ENCODE results near the gene PRKAR2B.

GRCh38 chr7:107113866-107114265 lies 69.4 kb downstream of the PRKAR2B start:
- no peak for TF ChIP-seq CTCF (conservative IDR thresholded peaks at IDR 0.05; ENCODE audit: low read depth, low read length)
- no peak for TF ChIP-seq SMC3 (IDR thresholded peaks at IDR 0.05; ENCODE audit: low read depth, low read length)
- no peak for TF ChIP-seq MXI1 (IDR thresholded peaks at IDR 0.05; ENCODE audit: borderline replicate concordance, low read depth, low read length)
- no peak for TF ChIP-seq POLR2A (IDR thresholded peaks at IDR 0.05; ENCODE audit: low read depth, low read length)
- no peak for TF ChIP-seq RAD21 (IDR thresholded peaks at IDR 0.05; ENCODE audit: low read length)
- TF ChIP-seq ELK1 (IDR thresholded peaks at IDR 0.05; ENCODE audit: borderline replicate concordance, low read depth, low read length) = no peak
- TF ChIP-seq MAFK (IDR thresholded peaks at IDR 0.05; ENCODE audit: low read depth, low read length) = no peak
- TF ChIP-seq RFX5 (IDR thresholded peaks at IDR 0.05; ENCODE audit: low read depth, low read length) = no peak
- no peak for TF ChIP-seq RCOR1 (IDR thresholded peaks at IDR 0.05; ENCODE audit: insufficient replicate concordance, low read length)
- no peak for TF ChIP-seq BHLHE40 (IDR thresholded peaks at IDR 0.05; ENCODE audit: low read depth, low read length)
- no peak for TF ChIP-seq NFE2L2 (IDR thresholded peaks at IDR 0.05; ENCODE audit: low read depth, low read length)
- no peak for TF ChIP-seq FOS (IDR thresholded peaks at IDR 0.05; ENCODE audit: low read depth, low read length)
- no peak for TF ChIP-seq MAZ (IDR thresholded peaks at IDR 0.05; ENCODE audit: borderline replicate concordance, low read depth, low read length)

All from IMR-90 (cell line).